ENCODE measurements around the gene KRTAP5-4.
"Not testable (repeated sequence)": the region's sequence is repeated elsewhere in the genome, so short reads cannot be mapped to it uniquely, and the experiment has no call there.

Gene KRTAP5-4

DNA sequence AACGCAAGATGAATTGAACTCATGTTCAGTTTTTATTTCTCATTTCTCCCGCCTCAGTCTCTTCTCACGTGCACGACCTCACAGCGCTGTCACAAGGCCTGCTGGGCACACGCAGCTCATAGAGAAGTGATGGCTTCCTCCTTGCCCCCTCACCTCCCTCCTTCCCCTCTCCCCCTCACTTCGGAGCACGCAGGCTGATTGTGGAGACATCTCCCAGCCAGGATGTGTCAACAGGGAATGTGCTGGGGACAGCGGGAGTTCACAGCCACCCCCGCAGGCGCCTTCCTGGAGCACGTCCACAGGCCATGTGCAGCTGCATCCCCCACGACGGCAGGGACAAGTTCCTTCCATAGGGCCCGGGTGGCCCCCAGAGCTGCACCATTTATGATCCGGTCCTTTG, 46.0 kb upstream of the KRTAP5-4 start:
- ChIA-PET CTCF (interaction anchor here (2.0 kb wide), 1 partner anchor 15 kb away, joined by 5 read pairs; no protein-coding TSS in a partner anchor), POLR2A (no interaction called here)
- TF ChIP-seq, protein P1, sequence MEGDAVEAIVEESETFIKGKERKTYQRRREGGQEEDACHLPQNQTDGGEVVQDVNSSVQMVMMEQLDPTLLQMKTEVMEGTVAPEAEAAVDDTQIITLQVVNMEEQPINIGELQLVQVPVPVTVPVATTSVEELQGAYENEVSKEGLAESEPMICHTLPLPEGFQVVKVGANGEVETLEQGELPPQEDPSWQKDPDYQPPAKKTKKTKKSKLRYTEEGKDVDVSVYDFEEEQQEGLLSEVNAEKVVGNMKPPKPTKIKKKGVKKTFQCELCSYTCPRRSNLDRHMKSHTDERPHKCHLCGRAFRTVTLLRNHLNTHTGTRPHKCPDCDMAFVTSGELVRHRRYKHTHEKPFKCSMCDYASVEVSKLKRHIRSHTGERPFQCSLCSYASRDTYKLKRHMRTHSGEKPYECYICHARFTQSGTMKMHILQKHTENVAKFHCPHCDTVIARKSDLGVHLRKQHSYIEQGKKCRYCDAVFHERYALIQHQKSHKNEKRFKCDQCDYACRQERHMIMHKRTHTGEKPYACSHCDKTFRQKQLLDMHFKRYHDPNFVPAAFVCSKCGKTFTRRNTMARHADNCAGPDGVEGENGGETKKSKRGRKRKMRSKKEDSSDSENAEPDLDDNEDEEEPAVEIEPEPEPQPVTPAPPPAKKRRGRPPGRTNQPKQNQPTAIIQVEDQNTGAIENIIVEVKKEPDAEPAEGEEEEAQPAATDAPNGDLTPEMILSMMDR (IDR thresholded peaks at IDR 0.05; ENCODE audit: insufficient read depth, low read length, missing control alignments): no peak
- H3K4me3 ChIP-seq (ENCODE audit: low read depth, low read length): no peak overlapping the region
- no peak for DNase-seq (ENCODE audit: low read depth, low spot score)

DNA sequence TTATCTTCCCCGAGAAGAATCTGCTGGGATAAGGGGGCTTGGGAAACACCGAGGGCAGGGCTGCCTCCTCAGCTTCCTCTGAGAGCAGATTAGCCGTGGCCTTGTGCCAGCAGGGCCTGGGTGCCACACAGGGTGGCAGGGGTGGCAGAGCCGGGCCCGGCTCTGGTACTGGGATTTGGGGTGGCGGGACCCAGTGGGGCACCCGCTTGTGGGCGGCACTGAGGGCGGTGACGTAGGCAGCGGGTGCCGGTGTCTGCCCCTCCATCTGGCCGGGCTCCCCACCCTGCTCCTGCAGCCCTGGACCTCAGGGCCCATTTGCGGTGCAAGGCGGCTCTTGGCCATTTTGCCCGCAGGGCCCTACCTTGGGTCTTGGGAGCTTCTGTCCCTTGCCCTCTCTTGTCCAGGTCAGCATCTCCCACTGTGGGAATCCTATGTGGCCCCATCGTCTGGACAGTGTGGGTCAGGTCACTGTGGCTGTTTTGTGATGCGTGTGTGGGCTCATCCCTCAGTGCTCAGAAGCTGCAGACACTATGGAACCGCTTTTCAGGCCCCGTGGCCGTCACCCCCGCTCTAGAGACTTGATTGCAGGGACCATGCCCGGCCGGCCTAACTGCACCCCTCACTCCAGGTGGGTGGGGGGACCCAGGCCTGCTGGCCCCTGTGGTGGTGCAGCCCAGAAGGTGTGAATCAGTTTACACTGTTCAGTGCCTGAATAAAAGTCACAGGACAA, 45.3 kb upstream of the KRTAP5-4 start:
- H3K4me3 ChIP-seq (ENCODE audit: low read depth, low read length): no peak overlapping the region
- no peak for DNase-seq (ENCODE audit: low read depth, low spot score)
- TF ChIP-seq, protein P1 (IDR thresholded peaks at IDR 0.05; ENCODE audit: insufficient read depth, low read length, missing control alignments): no peak
- POLR2A ChIA-PET: no interaction called here
- CTCF ChIA-PET: interaction anchor here (2.0 kb wide), 1 partner anchor 15 kb away, joined by 5 read pairs; no protein-coding TSS in a partner anchor

DNA sequence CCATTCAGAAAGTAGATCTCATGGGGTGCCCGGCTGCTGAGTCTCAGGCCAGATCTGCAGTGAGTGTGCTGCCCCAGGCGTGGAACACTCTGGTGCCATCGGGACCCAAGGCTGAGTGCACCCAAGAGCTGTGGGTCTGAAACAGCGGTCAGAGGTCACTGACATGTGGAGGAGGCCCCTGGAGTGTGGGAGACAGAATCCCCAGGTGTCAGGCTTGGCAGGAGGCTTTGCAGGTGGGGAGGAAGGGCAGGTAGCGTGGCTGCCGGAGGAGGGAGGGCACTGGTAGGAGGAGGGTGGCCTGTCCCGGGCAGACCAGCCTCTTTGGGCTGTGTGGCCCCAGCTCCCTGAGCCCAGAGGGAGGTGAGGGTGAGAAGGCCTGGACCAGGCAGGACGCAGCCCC, 43.4 kb upstream of the KRTAP5-4 start:
- POLR2A ChIA-PET: no interaction called here

DNA sequence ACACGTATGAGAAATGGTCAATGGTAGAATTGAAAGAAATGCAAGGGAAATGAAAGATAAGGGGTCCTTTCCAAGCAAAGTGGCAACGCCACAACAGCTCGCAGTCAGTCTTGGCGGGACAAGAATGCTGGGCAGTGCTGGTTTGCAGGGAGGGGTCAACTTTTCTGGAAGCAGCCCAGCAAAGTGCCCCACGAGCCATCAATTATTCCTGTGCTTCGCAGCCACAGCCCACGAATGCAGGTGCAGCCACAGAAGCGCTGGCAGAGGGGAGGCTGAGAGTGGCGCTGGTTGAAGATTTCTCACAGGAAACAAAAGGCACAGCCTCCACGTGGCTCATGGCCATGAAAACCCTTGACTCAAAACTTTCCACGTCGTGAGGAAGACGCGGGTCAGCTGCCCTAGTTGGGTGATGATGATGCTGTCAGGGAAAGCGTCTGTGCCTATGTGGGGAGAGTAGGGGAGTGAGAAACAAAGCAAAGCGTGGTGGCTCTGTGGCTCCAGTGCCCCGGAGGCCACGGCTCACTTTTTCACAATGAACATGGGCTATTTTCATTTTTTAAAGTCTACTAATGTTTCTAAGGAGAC, 40.9 kb upstream of the KRTAP5-4 start:
- POLR2A ChIA-PET; H3K4me3 ChIP-seq (ENCODE audit: low read depth, low read length); CTCF ChIA-PET; DNase-seq (ENCODE audit: low read depth, low spot score): not testable (repeated sequence)

More for the DNA sequence above, 43.4 kb upstream of the KRTAP5-4 start:
- no peak for DNase-seq (ENCODE audit: low read depth, low spot score)
- H3K4me3 ChIP-seq (ENCODE audit: low read depth, low read length): no peak overlapping the region
- CTCF ChIA-PET: no interaction called here
- TF ChIP-seq, protein P1 (IDR thresholded peaks at IDR 0.05; ENCODE audit: insufficient read depth, low read length, missing control alignments): no peak

DNA sequence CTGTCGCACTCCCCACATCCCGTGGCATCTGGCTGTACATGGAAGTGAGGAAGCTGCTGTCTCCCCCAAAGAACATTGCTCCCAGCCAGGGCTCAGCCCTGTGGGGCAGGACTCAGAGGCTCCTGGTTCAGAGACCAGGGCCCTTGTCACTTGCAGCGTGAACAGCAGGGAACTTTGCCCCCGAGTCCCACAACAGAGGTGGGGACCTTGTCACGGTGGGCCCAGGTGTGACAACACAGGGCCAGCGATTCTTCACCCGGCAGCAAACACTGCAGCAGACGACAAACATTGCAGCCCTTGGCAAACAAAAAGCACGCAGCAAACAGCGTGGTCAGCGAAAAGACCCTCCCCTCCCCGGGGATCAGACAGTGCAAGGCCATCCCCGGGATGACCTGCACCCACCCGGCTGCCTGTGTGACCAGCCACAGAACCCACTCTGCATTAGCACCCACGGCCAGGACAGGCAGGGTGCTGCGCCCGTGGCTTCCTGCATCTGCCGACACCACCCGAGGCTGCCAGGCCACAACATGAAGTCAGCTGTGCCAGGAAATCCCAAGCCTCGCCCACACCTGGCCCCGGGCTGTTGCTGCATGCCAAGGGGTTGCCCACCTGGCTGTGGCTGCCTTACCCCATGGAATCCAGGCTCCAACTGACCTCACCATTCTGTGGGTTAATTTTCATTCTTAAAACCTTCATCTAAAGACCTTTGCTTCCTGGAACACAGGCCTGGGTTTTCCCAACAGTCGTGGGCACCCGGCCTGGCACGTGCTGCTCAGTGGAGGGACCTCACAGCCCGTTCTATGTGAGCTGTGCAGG, 39.7 kb upstream of the KRTAP5-4 start:
- CTCF ChIA-PET: interaction anchor here (1.3 kb wide), 1 partner anchor 490 kb away, joined by 5 read pairs; no protein-coding TSS in a partner anchor
- H3K4me3 ChIP-seq (ENCODE audit: low read depth, low read length); POLR2A ChIA-PET; DNase-seq (ENCODE audit: low read depth, low spot score): not testable (repeated sequence)

DNA sequence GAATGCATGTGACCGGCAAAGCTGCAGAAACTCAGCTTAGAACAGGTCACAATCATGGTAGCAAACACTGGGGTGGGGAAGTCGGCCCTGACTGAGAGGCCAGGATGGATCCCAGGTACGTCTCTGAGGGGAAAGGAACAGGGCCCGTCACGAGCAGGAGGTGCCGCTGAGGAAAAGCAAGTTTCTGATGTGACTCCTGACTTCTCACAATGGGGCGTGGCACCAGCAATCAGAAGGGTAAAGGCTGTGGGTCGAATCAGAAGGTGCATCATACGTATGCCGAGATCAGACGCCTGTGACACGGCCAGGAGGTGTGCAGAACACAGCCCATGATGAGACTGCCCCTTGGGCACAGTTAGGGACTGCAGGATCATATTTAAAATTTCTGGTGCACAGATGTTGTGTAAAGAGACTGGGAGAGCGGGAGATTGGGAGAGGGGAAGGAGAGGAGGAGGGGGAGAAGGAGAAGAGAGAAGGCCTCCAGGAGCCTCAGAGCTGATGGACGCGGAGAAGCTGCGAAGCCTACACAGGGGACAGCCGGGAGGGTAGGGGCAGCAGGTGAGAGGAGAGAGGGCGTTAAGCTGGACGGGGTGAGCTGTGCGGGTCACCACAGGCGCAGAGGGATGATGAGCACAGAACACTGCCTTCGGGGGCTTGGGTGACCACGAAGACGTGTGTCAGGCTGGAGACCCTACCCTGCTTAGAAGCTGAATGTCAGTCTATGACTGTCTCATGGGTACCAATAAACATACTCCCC, 38.4 kb upstream of the KRTAP5-4 start:
- no peak for DNase-seq (ENCODE audit: low read depth, low spot score)
- CTCF ChIA-PET: interaction anchor here (1.0 to 1.3 kb wide), 2 partner anchors 343 to 491 kb away, joined by 3 to 5 read pairs; no protein-coding TSS in a partner anchor
- POLR2A ChIA-PET: no interaction called here
- H3K4me3 ChIP-seq (ENCODE audit: low read depth, low read length): no peak overlapping the region
- TF ChIP-seq, protein P1 (IDR thresholded peaks at IDR 0.05; ENCODE audit: insufficient read depth, low read length, missing control alignments): no peak

All from AG04449 (cell line).